ENCODE results near the gene TOM1. TPM values are rescaled to one million over a fixed set of nuclear protein-coding genes. Genes with fewer than 3 reads are reported as not detected.
A peak's percentile ranks its signal among the peaks of the same experiment; 100 is the strongest.

Gene TOM1
- total and polyA plus RNA-seq, 4 donors: 17.9 to 53.0 (median 50.5) TPM

GRCh38 chr22:35353318-35353717, 53.6 kb downstream of the TOM1 start:
- peaks cover 0 to 2% (median 0%) of the 10 kb centered on the region in 4 donors for H3K36me3 ChIP-seq (ENCODE audit: control insufficient read depth in 4 of 4, insufficient read depth in 3 of 4, low read depth in 1 of 4, low read length in 3 of 4)
- H3K27ac ChIP-seq (ENCODE audit: low read depth in 1 of 2, low read length in 2 of 2): peak overlapping the region in 1 of 2 donors; percentile 25
- peak overlapping the region in 1 of 2 donors; percentile 25 for H3K9ac ChIP-seq (ENCODE audit: low read depth in 1 of 2, low read length in 2 of 2)
- H3K9me3 ChIP-seq (ENCODE audit: control insufficient read depth in 4 of 4, low read length in 3 of 4): no peaks in the 10 kb centered on the region
- H3K4me1 ChIP-seq (ENCODE audit: control insufficient read depth in 4 of 4, insufficient read depth in 4 of 4, low read length in 3 of 4): peaks cover 5 to 20% (median 16%) of the 10 kb centered on the region in 4 donors
- no peak for DNase-seq (ENCODE audit: low spot score)
- H3K27me3 ChIP-seq (ENCODE audit: control insufficient read depth in 4 of 4, insufficient read depth in 4 of 4, low read length in 3 of 4): no peaks in the 10 kb centered on the region
- no peak overlapping the region for H3K4me3 ChIP-seq (ENCODE audit: low read depth in 1 of 3, low read length in 3 of 3)
- WGBS: 79% methylated on average over 12 of the region's 12 CpGs
- TF ChIP-seq JUND (IDR thresholded peaks at IDR 0.05) (no peak), CTCF (IDR thresholded peaks at IDR 0.05; ENCODE audit: low read depth, low read length, missing input control) (no peak), REST (IDR thresholded peaks at IDR 0.05) (no peak), FOXA2 (IDR thresholded peaks at IDR 0.05) (no peak), TAF1 (conservative IDR thresholded peaks at IDR 0.05) (no peak), MAX (IDR thresholded peaks at IDR 0.05) (no peak), FOXA1 (IDR thresholded peaks at IDR 0.05) (no peak), GABPA (IDR thresholded peaks at IDR 0.05 in 1 of 2, conservative IDR thresholded peaks at IDR 0.05 in 1 of 2) (no peak), RXRA (IDR thresholded peaks at IDR 0.05) (no peak), HNF4A (conservative IDR thresholded peaks at IDR 0.05) (no peak), EGR1 (IDR thresholded peaks at IDR 0.05; ENCODE audit: low read depth in 2 of 2) (no peak)

GRCh38 chr22:35354068-35354467, 54.4 kb downstream of the TOM1 start:
- no peaks in the 10 kb centered on the region for H3K36me3 ChIP-seq (ENCODE audit: control insufficient read depth in 4 of 4, insufficient read depth in 3 of 4, low read depth in 1 of 4, low read length in 3 of 4)
- no peak for DNase-seq (ENCODE audit: low spot score)
- H3K4me1 ChIP-seq (ENCODE audit: control insufficient read depth in 4 of 4, insufficient read depth in 4 of 4, low read length in 3 of 4): peaks cover 5 to 20% (median 16%) of the 10 kb centered on the region in 4 donors
- no peaks in the 10 kb centered on the region for H3K9me3 ChIP-seq (ENCODE audit: control insufficient read depth in 4 of 4, low read length in 3 of 4)
- H3K4me3 ChIP-seq (ENCODE audit: low read depth in 1 of 3, low read length in 3 of 3): no peak overlapping the region
- H3K27ac ChIP-seq (ENCODE audit: low read depth in 1 of 2, low read length in 2 of 2): no peak overlapping the region
- no peaks in the 10 kb centered on the region for H3K27me3 ChIP-seq (ENCODE audit: control insufficient read depth in 4 of 4, insufficient read depth in 4 of 4, low read length in 3 of 4)
- WGBS: 88% methylated on average over 4 of the region's 4 CpGs
- H3K9ac ChIP-seq (ENCODE audit: low read depth in 1 of 2, low read length in 2 of 2): no peak overlapping the region
- TF ChIP-seq EGR1 (IDR thresholded peaks at IDR 0.05; ENCODE audit: low read depth in 2 of 2) (no peak), YY1 (IDR thresholded peaks at IDR 0.05) (no peak), HNF4G (IDR thresholded peaks at IDR 0.05) (no peak), FOXA2 (IDR thresholded peaks at IDR 0.05) (no peak), JUND (IDR thresholded peaks at IDR 0.05) (no peak), RXRA (IDR thresholded peaks at IDR 0.05) (no peak), MAX (IDR thresholded peaks at IDR 0.05) (no peak), ZBTB33 (IDR thresholded peaks at IDR 0.05) (no peak), HNF4A (conservative IDR thresholded peaks at IDR 0.05) (no peak), ATF3 (IDR thresholded peaks at IDR 0.05) (no peak), FOXA1 (IDR thresholded peaks at IDR 0.05) (no peak), SP1 (IDR thresholded peaks at IDR 0.05) (no peak), NR2F2 (IDR thresholded peaks at IDR 0.05) (no peak), GABPA (IDR thresholded peaks at IDR 0.05 in 1 of 2, conservative IDR thresholded peaks at IDR 0.05 in 1 of 2) (no peak), CTCF (IDR thresholded peaks at IDR 0.05; ENCODE audit: low read depth, low read length, missing input control) (no peak), TAF1 (conservative IDR thresholded peaks at IDR 0.05) (no peak), REST (IDR thresholded peaks at IDR 0.05) (no peak)

All from liver (tissue), 9 donors.